ENCODE results near the gene CCDC148.
"Not testable (repeated sequence)": the region's sequence is repeated elsewhere in the genome, so short reads cannot be mapped to it uniquely, and the experiment has no call there.

CCDC148 gene

DNA sequence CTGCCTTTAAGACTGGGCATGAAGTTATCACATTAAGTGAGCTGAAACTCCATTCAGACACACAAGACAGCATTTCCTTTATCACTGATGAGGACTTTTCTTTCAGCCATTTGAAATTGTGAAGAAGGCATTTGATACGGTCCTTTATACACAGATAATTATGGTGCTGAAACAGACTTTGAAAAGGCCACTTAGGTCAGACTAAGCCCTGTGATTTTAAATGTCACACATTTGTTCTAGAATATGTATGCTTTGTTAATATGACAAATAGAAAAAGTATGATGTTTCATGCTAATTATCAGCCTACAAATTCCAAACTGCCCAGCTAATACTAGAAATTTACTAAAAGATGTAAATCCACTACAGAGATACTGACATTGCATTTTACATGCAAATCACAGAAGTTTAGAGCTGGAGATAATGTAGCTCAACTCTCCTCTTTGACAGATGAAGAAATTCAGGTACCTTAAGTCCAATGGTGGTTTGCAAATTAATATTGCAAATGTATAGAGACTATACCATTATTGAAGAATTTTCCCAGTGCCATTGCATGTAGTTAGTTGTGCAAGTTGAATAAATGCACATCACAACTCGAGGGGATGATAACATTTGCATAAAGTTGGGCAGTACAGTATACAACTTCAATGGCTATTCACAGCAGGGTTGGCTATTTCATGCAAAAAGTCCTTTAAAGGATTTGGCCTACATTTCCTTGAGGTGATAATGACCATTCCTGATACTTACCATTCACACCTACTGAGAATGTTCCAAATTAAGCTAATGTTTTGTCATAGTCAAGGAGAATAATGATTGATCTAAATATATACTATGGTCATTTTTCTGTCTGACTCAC, 179.7 kb downstream of the CCDC148 start:
- no peak for DNase-seq

DNA sequence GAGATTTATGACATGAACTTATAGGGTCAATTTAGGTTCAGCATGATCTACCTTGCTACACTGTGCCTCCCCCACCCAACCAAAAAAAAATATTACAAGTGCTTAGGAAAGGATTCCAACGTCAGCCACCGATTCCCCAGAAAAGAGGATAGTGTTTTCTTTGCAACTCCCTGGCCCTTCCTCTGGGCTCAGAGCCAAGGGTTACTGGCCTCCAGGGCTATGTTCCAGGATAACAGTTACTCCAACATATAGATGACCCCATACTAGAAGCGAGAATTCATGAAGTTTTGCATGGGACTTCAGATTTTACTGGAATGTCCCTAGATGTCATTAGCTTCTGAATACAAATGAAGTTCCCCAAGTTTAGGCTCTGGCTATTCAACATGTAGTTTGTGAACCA, 182.8 kb downstream of the CCDC148 start:
- no peak for DNase-seq

DNA sequence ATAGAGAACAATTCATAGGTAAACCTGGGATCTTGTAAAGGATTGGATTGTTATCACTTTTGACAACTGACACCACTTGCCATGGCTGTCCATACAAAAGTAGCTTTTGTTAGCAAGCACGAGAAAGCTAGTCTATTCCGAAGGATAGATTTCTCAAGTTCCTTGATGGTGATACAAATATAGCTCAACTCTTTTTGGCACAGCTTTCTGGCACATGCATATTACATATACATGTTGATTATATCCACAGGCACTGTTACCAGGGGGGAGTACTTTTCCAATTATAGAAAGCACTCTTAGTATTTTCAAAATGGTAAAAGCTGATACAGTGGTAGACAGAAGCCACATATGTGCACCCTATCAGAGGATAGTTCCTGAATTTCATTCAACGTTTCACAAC, 186.0 kb downstream of the CCDC148 start:
- no peak for DNase-seq

DNA sequence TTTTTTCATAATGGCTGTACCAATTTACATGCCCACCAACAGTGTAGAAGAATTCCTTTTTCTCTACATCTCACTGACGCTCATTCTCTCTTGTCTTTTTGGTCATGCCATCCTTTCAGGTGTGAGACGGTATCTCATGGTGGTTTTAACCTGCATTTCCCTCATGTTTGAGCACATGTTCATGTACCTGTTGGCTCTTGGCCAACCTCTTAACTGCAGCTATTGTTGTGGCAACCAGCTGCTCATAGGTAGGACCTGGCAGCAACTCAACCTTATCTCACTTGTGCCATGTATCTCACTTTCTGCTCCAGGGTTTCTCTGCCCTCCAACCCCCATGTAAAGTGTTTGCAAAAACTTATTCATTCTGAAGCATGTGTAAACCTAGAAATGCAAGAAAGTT, 187.4 kb downstream of the CCDC148 start:
- no peak for DNase-seq

DNA sequence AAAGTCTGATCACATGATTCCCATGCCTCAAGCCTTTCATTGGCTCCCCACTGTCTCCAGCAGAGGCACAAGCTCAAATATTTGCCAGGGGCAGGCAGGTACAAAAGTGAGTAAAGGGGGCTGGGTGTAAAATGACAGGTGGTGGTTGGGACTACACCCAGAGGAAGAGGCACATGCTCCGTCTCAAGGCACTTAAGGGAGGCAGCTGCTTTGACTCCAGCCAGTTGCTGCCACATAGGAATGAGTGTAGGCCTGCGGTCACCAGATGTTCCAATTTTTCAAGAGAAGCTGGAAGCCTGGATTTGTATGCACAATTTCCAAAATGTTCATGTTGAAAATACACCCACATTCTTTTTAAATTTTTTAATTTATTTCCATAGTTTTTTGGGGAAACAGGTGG, 190.4 kb downstream of the CCDC148 start:
- no peak for DNase-seq

DNA sequence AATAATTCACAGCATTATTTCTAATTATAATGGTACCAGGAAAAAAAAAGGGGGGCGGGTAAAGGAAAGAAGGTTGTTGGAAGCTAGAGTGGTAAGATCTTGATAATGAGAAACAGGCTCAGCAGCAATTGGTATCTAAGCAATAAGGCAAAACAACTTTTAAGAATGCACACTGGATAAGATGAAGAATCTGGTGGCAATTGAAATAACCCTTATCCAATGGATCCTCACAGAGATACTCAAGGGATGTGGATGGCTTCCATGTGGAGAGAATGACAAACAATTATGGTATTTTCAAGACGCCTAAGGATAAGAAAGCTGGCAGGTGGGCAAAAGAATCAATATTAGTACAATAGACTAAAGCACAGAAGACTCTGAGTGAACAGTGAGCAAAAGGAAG, 201.3 kb downstream of the CCDC148 start:
- no peak for DNase-seq

DNA sequence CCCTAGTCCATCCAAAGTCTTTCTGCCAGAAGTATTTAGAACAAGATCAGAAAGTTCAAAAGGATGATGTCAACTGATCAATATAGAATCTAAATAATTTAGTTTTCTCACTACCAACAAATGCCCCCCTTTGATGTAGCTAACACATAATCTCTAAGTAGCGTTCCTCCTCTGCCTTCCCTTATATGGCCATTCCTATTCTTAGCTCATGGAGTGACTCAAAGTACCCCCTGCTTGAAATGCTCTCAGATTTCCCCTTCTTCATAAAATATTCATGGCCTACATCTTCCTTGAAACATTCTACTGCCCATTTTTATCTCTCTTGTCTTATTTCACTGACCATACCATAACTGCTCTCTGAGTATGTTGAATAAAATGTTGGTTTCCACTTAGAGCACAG, 203.4 kb downstream of the CCDC148 start:
- no peak for DNase-seq

DNA sequence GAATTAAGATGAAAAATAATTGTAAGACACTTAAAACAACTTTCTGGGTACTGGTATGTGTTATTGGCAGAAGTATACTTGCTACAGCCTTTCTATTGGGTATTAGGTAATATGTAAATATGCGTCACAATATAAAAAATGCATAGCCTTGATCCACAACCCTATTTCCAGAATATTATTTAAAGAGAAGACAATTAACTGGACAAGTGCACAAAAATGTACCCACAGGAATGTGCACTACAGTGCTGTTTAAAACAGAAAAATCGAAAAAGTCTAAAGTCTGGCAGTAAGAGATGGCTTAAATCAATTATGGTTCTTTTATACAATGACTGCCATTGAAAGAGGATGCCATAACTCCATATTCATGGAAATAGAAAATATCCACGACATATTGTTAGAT, 205.2 kb downstream of the CCDC148 start:
- DNase-seq = no peak

DNA sequence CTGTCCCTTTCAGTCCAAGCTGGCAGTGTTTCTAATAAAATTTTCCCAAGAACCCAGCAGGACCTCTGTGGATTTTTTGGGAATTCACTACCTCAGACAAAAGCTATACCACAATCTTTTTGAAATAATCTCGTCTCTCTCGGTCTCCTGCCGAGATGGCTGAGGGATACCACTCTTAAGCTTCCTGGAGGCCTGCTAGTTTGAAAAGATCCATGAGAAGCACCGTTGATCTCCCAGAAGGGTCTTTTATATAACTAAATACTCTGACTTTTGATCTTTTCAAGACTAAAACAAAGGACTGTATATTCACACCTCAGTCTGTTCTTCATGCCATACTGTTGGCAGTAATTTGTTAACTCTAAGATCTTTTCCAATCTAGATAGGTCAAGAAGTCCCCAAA, 213.2 kb downstream of the CCDC148 start:
- DNase-seq = no peak

DNA sequence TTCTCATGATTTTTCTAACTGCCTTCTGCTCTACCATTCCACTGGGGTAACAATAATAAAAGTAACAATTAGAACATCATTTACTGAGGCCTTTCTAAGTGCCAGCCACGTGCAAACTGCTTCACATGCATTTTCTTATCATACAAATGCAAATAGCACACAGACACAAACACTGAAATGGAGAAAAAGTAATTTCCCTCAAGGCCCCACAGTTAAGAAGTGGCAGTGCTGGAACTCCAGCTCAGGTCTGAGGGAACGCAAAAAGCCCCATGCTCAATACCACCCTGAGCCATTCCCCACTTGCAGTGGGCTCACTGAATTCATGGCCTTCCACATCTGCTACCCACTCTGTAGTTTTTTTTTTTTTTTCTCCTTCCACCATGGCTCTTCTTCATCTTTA, 214.3 kb downstream of the CCDC148 start:
- DNase-seq = no peak

DNA sequence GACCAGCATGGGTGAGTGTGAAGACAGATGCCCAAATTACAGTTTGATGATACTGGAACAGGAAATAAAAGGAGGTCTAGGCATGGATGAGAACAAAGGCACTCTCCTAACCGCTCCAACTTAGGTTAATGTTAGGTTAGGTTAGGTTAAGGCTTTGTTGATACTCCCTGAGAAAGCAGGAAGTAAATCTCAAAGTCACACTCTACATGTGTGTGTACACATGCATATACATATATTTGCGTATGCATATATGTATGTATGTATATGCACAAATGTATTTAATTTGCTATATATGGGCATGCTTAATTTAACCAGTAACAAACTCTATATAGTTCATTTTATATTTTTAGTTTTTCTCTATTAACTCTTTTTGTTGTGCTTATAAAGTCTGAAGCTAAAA, 215.6 kb downstream of the CCDC148 start:
- DNase-seq = no peak

DNA sequence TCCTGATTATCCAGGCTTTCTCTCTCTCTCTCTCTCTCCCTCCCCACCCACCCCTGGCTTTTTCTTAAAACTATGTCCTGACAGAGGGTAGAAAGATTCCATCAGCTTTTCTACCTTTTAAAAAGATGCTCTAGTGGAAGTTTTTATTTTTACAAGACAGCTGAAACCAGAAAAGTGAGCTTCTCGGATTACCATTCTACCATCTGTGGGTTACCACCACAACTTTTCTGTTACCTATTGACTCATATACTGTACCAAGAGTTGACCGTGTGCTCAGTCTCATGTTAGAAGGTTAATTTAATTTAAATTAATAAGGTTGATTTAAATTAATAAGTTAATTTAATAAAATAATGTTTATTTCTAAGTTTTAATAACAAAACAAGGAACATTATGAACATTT, 217.3 kb downstream of the CCDC148 start:
- no peak for DNase-seq

DNA sequence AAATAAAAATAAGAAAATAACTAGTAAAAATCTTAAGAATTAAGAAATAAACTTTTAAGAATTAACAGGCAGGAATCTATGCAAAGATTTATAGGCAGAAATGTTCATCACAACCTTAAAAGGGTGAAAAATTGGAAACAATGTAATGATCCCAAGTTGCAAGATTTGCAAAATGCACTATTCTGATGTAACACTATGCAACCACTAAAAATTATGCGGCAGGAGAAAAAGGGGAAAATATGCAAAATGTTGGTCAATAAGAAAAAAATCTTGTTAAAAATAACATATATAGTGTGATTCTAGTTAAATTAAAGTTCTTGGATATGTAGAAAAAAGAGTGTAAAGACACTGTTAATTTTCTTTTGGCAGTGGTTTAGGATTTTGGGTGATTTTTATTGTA, 222.1 kb downstream of the CCDC148 start:
- DNase-seq = no peak

DNA sequence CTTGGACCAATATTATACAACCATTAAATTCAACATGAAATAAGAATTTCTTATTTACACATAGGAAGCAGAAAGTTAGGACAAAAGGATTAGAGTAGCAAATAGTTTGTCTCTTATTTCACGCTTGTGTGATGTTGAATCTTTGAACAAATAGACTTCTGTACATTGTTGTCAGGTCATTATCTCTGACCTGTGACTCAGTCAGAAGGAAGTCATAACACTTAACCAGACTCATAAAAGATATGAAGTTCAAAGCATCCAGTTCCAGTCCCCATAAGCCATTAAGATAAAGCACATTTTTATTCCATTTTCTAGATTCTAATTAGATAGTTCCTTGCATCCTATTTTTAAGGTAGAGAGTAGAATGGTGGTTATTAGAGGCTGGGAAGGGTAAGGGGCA, 224.1 kb downstream of the CCDC148 start:
- DNase-seq = no peak

DNA sequence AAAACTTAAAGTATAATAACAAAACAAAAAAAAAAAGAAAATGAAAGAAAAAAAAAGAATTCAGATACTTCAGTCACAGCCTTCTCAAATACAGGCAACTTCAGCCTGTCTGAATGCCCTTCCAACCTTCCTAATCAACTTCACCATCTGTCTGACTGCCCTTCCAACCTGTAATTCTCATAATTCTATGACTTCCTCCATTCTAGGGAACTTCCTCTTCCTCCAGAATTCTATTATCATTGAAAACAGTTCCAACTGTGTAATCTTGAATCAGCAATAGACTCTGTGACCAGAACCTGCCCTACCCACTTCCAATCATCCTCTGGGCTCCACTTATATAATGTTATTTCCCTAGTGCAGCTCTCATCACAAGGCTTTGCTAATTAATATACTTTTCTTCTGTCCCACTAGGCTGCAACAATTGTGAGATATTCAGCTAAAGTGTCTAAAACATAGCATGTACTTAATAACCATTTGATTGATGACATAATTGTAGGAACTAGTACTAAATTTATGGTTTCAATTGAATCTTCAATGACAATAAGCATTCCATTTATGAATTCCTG, 227.5 kb downstream of the CCDC148 start:
- DNase-seq = no peak

DNA sequence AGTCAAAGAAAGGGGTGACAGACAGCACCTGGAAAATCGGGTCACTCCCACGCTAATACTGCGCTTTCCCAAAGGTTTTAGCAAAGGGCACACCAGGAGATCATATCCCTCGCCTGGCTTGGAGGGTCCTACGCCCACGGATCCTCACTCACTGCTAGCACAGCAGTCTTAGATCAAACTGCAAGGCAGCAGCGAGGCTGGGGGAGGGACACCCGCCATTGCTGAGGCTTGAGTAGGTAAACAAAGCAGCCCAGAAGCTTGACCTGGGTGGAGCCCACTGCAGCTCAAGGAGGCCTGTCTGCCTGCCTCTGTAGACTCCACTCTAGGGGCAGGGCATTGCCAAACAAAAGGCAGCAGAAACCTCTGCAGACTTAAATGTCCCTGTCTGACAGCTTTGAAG, 233.5 kb downstream of the CCDC148 start:
- DNase-seq = not testable (repeated sequence)

DNA sequence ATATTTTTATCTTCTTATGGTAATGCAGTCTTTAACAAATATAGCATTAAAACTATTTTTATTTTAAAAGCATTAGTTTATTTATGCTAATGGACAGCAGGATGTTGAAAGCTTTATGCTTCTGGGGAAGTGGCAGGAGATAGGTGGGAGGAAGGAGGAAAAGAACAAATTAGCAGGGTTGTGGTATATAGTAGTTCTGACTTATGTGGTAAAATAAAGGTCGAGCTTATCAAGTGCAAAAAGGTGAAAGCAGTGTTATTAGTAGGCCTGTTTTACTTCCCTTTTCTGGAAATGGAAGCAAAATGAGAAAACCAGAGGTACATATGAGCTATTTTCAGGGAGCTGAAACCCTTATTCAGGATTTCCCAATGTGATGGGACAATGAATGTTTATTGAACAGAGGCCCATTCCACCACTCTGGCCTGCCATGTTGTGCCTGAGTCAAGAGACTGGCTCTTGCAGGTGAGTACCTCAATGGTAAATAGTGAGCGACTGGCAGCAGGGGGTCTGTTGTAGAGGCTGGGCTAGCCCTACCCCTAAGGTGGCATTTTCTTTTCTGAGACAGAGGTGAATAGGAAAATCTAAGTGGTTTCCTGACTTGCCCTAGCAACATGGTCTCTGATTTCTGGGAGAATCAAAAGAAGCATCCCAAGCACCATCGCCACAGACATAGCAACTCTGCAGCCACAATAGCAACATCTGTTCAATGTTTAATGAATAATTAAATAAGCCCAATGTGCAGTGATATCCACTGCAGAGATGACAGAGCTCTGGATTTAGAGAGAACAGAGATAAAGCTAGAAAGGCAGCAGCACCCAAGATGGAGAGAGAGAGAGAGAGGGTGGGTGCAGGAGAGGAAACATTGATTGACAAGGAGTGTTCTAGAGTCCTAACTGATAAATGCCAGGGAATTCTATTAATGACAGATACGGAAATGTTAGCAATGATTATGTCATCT, 235.2 kb downstream of the CCDC148 start:
- DNase-seq = no peak

DNA sequence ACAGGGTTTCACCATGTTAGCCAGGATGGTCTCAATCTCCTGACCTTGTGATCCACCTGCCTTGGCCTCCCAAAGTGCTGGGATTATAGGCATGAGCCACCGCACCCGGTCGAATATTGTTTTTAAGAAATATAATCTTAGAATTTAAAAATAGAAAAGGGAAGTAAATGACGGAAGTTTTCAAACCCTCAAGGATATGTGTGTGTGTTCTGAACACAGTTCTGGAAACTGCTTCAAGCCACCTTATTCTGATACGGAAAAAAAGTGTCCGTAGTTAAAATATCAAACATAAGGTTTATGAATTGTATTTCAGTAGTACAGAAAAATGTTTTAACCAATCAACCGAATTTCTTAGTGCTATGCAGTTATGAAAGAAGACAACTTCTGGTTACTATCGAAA, 239.0 kb downstream of the CCDC148 start:
- no peak for DNase-seq

DNA sequence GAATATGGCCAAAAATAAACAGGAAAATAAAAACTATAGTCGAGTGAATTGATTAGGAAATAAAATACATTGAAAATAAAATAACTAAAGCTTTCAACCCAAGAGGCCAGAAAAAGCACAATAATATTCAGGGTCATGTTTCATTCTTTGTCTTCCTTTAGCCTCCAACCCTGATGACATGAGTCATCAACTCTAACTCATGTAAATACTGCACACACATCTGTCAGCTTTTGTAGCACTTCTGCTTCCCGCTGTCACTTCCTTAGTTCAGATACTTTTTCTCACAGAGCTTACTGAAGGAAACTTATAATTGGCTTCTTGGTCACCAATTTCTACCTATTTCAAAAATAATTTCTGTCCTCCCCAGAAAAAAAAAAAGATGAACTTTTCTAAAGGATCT, 242.1 kb downstream of the CCDC148 start:
- no peak for DNase-seq

DNA sequence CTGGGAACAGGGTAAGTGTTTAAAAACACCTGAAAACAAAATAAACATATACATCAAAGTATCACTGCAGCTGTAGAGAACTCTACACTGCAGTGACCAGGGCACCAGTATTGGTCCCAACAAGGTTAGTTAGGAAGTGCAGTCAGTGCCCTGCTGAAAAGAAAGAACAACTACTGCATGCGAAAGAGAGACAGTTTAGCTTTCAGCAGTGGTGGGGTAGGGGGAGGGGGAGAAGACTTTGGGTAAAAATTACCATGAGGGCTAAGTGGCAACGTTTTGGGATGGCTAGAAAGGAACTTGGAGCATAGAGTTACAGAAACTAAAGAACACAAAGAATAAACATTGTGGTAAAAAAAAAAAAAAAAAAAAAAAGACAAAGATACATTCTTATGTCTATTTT, 242.8 kb downstream of the CCDC148 start:
- DNase-seq = no peak

DNA sequence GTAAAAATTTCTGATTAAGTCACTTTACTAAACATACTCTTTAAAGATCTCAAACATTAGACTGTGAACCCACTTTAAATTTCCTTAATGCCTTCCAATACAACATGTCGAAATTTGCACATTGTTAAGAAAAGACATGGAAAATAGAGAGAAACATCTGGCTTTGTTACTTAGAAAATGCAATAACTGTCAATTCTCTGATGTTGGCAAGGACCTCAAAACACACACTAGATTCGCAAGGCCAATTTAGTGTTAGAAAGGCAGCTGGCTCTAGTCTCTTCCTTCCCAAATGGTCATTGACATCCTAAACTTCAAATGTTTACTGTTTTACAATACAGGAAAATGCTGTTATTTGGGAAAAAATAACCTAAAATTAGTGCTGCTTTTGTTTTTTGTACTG, 244.3 kb downstream of the CCDC148 start:
- DNase-seq = no peak

DNA sequence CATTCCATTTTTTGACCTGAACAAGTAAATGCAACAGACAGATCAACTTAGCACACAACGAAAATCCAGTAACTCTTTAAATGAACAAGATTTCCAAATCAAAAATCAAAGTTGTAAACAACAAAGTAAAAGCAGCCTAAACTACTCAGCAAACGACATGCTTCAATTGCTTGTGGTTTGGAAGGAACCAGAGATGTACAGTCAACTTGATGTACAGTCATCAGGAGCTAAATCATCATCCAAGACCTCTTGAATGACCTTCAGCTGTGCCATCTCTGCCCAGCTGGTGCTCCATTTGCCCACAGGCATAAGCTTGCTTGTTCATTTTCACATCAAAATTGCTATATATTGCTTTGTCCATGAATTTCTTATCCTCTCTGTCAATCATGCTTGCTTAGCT, 245.1 kb downstream of the CCDC148 start:
- DNase-seq = no peak

DNA sequence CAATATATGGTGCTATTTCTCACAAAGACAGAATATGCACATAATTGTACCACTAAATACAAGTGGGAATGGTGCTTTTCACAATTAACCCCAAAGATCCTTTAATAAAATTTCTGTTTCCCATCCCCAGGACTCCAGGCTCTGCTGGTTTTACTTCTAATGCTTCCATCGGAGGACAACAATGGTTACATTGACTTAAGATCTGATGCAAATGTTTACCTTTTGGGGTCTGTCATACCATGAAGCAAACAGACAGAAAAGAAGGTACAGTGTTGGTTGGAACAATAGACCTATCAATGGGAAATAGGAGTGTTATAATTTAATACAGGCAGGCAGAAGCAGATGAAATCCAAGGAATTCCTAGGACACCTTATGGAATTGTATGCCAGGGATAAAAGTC, 249.2 kb downstream of the CCDC148 start:
- no peak for DNase-seq

DNA sequence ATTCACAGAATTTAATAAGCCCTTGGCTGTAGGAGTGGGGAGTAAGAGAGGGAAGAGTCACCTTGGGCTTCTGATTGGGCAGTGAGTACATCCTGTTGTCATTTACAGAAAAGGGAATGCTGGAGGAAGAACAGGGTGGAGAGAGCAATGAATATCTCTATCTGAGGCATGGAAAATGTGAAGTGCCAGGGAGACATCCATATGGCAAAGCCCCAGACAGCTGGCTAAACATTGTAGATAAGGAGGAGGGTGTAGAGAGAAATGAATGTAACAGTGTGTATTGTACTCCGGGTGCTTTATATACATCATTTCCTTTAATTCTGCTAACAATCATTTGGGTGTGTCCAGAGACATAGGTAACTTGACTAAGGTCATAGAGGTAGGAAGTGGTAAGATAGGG, 251.3 kb downstream of the CCDC148 start:
- no peak for DNase-seq

Measured in stimulated activated CD4-positive, alpha-beta T cell treated with anti-CD3 and anti-CD28 coated beads, Interleukin-1b, Interleukin-23, amount 100 ng/mL, for 48 hours (primary cell).